HG03565 (cell line): ENCODE results near the gene OR4D6.
"Not testable (repeated sequence)": the region's sequence is repeated elsewhere in the genome, so short reads cannot be mapped to it uniquely, and the experiment has no call there.

Experiments
- ATAC-seq: cut with Tn5 transposase; IDR thresholded peaks from one replicate; pipeline ENCODE4 v1.9.1; 2021; ENCODE audit warnings: mild to moderate bottlenecking, moderate library complexity; ENCODE audit not compliant: unreplicated experiment

OR4D6 gene

GRCh38 chr11:59456661-59457060 is at the start of gene OR4D6:
Gene OR4D6 (plus strand): TSS chr11:59456961. CDS start chr11:59456961, 0 bp downstream.
- no peak for ATAC-seq

- ATAC-seq, result no peak
These were observed 43.1 kb upstream of the OR4D6 start for GRCh38 chr11:59413646-59414045.

GRCh38 chr11:59415111-59415510 is 41.6 kb upstream of the OR4D6 start:
- ATAC-seq, result no peak

- ATAC-seq, result no peak
These were observed 40.1 kb upstream of the OR4D6 start for GRCh38 chr11:59416613-59417012.

- no peak for ATAC-seq
These were observed 39.7 kb upstream of the OR4D6 start for GRCh38 chr11:59417023-59417422.

- ATAC-seq, result no peak
These were observed 38.6 kb upstream of the OR4D6 start for GRCh38 chr11:59418156-59418555.

GRCh38 chr11:59423835-59424234 is 32.9 kb upstream of the OR4D6 start:
- no peak for ATAC-seq

GRCh38 chr11:59425131-59425530 is 31.6 kb upstream of the OR4D6 start:
- no peak for ATAC-seq

- no peak for ATAC-seq
These were observed 30.2 kb upstream of the OR4D6 start, which contains the start of gene OR5A2 for GRCh38 chr11:59426361-59427067. Gene OR5A2 (minus strand): TSS chr11:59426413. CDS start chr11:59422953, 3,460 bp downstream.

GRCh38 chr11:59427068-59427382 is 29.7 kb upstream of the OR4D6 start:
- no peak for ATAC-seq

GRCh38 chr11:59429924-59430516 is 26.7 kb upstream of the OR4D6 start:
- peak; percentile 84 for ATAC-seq

GRCh38 chr11:59436169-59436568 is 20.6 kb upstream of the OR4D6 start, which contains the start of gene OR5A1:
Gene OR5A1 (plus strand): TSS chr11:59436469. CDS start chr11:59443169, 6,700 bp downstream.
- ATAC-seq, result no peak

GRCh38 chr11:59437770-59438169 is 19.0 kb upstream of the OR4D6 start:
- no peak for ATAC-seq

- ATAC-seq, result not testable (repeated sequence)
These were observed 11.1 kb upstream of the OR4D6 start for GRCh38 chr11:59445624-59446023.

- no peak for ATAC-seq
These were observed 8.3 kb upstream of the OR4D6 start for GRCh38 chr11:59448484-59448883.

GRCh38 chr11:59459916-59460315 is 3.2 kb downstream of the OR4D6 start:
- ATAC-seq, result no peak

- ATAC-seq, result no peak
These were observed 6.5 kb downstream of the OR4D6 start for GRCh38 chr11:59463190-59463641.

- no peak for ATAC-seq
These were observed 16.3 kb downstream of the OR4D6 start, which contains the start of gene OR4D10 for GRCh38 chr11:59473015-59473414. Gene OR4D10 (plus strand): TSS chr11:59473315. CDS start chr11:59477430, 4,115 bp downstream.

- ATAC-seq, result no peak
These were observed 18.4 kb downstream of the OR4D6 start for GRCh38 chr11:59475176-59475575.

- no peak for ATAC-seq
These were observed 23.1 kb downstream of the OR4D6 start for GRCh38 chr11:59479906-59480305.

GRCh38 chr11:59480359-59480758 is 23.6 kb downstream of the OR4D6 start:
- no peak for ATAC-seq

- ATAC-seq, result peak; percentile 79
These were observed 45.2 kb downstream of the OR4D6 start for GRCh38 chr11:59501931-59502330.
